H9 (cell line): Measurements from ENCODE around the gene NSRP1. TPM values are rescaled to one million over a fixed set of nuclear protein-coding genes. Genes with fewer than 3 reads are reported as not detected.

ENCODE experiments used
- DNase-seq: peaks from one replicate; pipeline ENCODE4 v3.0.0-alpha.2; 2017
- H2AFZ ChIP-seq: one replicate; pipeline ENCODE4 v1.6.1; 2013; ENCODE audit warnings: mild to moderate bottlenecking, low read length, control low read depth, moderate library complexity
- H2AK5ac ChIP-seq: 2 replicates; pipeline ENCODE4 v1.6.1; 2013; ENCODE audit warnings: low read length, control low read depth, mixed read lengths; ENCODE audit not compliant: insufficient read length
- H2BK120ac ChIP-seq: one replicate; pipeline ENCODE4 v1.6.1; 2013; ENCODE audit warnings: low read depth, mild to moderate bottlenecking, low read length, control low read depth, inconsistent platforms; ENCODE audit not compliant: poor library complexity, severe bottlenecking
- H2BK12ac ChIP-seq: 2 replicates; pipeline ENCODE4 v1.6.1; 2013; ENCODE audit warnings: low read length, control low read depth, mixed read lengths, low read depth; ENCODE audit not compliant: insufficient read length
- H2BK15ac ChIP-seq: 2 replicates; pipeline ENCODE4 v1.6.1; 2013; ENCODE audit warnings: low read depth, low read length, control low read depth
- H2BK20ac ChIP-seq: one replicate; pipeline ENCODE4 v1.6.1; 2013; ENCODE audit warnings: low read depth, mild to moderate bottlenecking, low read length, control low read depth, inconsistent platforms; ENCODE audit not compliant: poor library complexity, severe bottlenecking
- H2BK5ac ChIP-seq: 2 replicates; pipeline ENCODE4 v1.6.1; 2013; ENCODE audit warnings: low read length, control low read depth, mixed read lengths; ENCODE audit not compliant: insufficient read length
- H3K14ac ChIP-seq: 2 replicates; pipeline ENCODE4 v1.6.1; 2013; ENCODE audit warnings: low read length, control low read depth; ENCODE audit not compliant: insufficient read depth
- H3K18ac ChIP-seq: 2 replicates; pipeline ENCODE4 v1.6.1; 2013; ENCODE audit warnings: low read depth, mild to moderate bottlenecking, mixed read lengths, low read length, control low read depth; ENCODE audit not compliant: insufficient read length
- H3K23ac ChIP-seq: 2 replicates; pipeline ENCODE4 v1.6.1; 2013; ENCODE audit warnings: low read length, control low read depth, mixed read lengths, low read depth; ENCODE audit not compliant: insufficient read length
- H3K23me2 ChIP-seq: 2 replicates; pipeline ENCODE4 v1.6.1; 2013; ENCODE audit warnings: low read depth, mild to moderate bottlenecking, mixed read lengths, low read length, control low read depth; ENCODE audit not compliant: insufficient read length, poor library complexity, severe bottlenecking
- H3K27ac ChIP-seq: 2 replicates; pipeline ENCODE4 v1.5.1; 2013; ENCODE audit warnings: low read length, control low read depth, mixed read lengths, low read depth; ENCODE audit not compliant: insufficient read length
- H3K27me3 ChIP-seq: 2 replicates; pipeline ENCODE4 v1.6.1; 2013; ENCODE audit warnings: low read length, control low read depth, inconsistent platforms; ENCODE audit not compliant: insufficient read depth
- H3K4ac ChIP-seq: 2 replicates; pipeline ENCODE4 v1.6.1; 2013; ENCODE audit warnings: low read depth, mild to moderate bottlenecking, control low read depth, inconsistent platforms, low read length, moderate library complexity
- H3K4me1 ChIP-seq: 2 replicates; pipeline ENCODE4 v1.6.1; 2013; ENCODE audit warnings: low read length, control low read depth, inconsistent platforms; ENCODE audit not compliant: insufficient read depth
- H3K4me2 ChIP-seq: 2 replicates; pipeline ENCODE4 v1.6.1; 2013; ENCODE audit warnings: low read length, control low read depth, mixed read lengths; ENCODE audit not compliant: insufficient read length, insufficient read depth
- H3K56ac ChIP-seq: 2 replicates; pipeline ENCODE4 v1.6.1; 2013; ENCODE audit warnings: low read depth, mild to moderate bottlenecking, mixed read lengths, low read length, control low read depth; ENCODE audit not compliant: insufficient read length
- H3K79me1 ChIP-seq: 2 replicates; pipeline ENCODE4 v1.6.1; 2013; ENCODE audit warnings: low read depth, mild to moderate bottlenecking, moderate library complexity, low read length, control low read depth, inconsistent platforms; ENCODE audit not compliant: insufficient read depth, poor library complexity, severe bottlenecking
- H3K79me2 ChIP-seq: 2 replicates; pipeline ENCODE4 v1.6.1; 2013; ENCODE audit warnings: low read length, control low read depth, inconsistent platforms; ENCODE audit not compliant: insufficient read depth
- H3K9ac ChIP-seq: 2 replicates; pipeline ENCODE4 v1.6.1; 2013; ENCODE audit warnings: low read length, control low read depth, mixed read lengths; ENCODE audit not compliant: insufficient read length; ENCODE audit errors: extremely low read depth
- H3K9me3 ChIP-seq: one replicate; pipeline ENCODE4 v1.6.1; 2013; ENCODE audit warnings: low read depth, low read length, inconsistent platforms; ENCODE audit not compliant: control insufficient read depth
- H3T11ph ChIP-seq: one replicate; pipeline ENCODE4 v1.6.1; 2013; ENCODE audit warnings: mild to moderate bottlenecking, low read length, control low read depth, inconsistent platforms
- H4K20me1 ChIP-seq: one replicate; pipeline ENCODE4 v1.6.1; 2013; ENCODE audit not compliant: control insufficient read depth, insufficient read length, insufficient read depth
- H4K5ac ChIP-seq: 2 replicates; pipeline ENCODE4 v1.6.1; 2013; ENCODE audit warnings: low read depth, mild to moderate bottlenecking, mixed read lengths, low read length, control low read depth; ENCODE audit not compliant: insufficient read length
- H4K8ac ChIP-seq: replicated peaks from 2 replicates; pipeline ENCODE4 v1.6.1; 2013; ENCODE audit warnings: low read length, control low read depth, mixed read lengths, low read depth; ENCODE audit not compliant: insufficient read length
- H4K91ac ChIP-seq: 2 replicates; pipeline ENCODE4 v1.6.1; 2013; ENCODE audit warnings: low read depth, mild to moderate bottlenecking, moderate library complexity, mixed read lengths, low read length, control low read depth; ENCODE audit not compliant: insufficient read length
- H3K27ac Mint-ChIP-seq, 3 experiments: 2 replicates in 2 of 3; 3 replicates in 1 of 3; pipeline ENCODE4 v1.8.0; 2020 to 2021; ENCODE audit warnings: mixed read lengths in 3 of 3, mild to moderate bottlenecking in 1 of 3, moderate library complexity in 1 of 3
- H3K27me3 Mint-ChIP-seq: 2 replicates; pipeline ENCODE4 v1.8.0; 2021; ENCODE audit warnings: low read depth, mild to moderate bottlenecking, moderate library complexity, mixed read lengths
- H3K36me3 Mint-ChIP-seq, 3 experiments: 2 replicates in 2 of 3; 3 replicates in 1 of 3; pipeline ENCODE4 v1.8.0; 2020 to 2021; ENCODE audit warnings: low read depth in 3 of 3, mixed read lengths in 3 of 3; ENCODE audit not compliant: insufficient read depth in 1 of 3
- H3K4me1 Mint-ChIP-seq, 2 experiments: 2 replicates each; pipeline ENCODE4 v1.8.0; 2020; ENCODE audit warnings: mixed read lengths in 2 of 2
- H3K4me3 Mint-ChIP-seq, 2 experiments: 2 replicates in 1 of 2; 3 replicates in 1 of 2; pipeline ENCODE4 v1.8.0; 2020 to 2021; ENCODE audit warnings: mild to moderate bottlenecking in 2 of 2, mixed read lengths in 2 of 2, moderate library complexity in 1 of 2
- H3K9me3 Mint-ChIP-seq, 2 experiments: 2 replicates in 1 of 2; 3 replicates in 1 of 2; pipeline ENCODE4 v1.8.0; 2020; ENCODE audit warnings: mild to moderate bottlenecking in 2 of 2, mixed read lengths in 2 of 2, moderate library complexity in 1 of 2
- WGBS: extraction: QIAGEN DNeasy Blood & Tissue Kit; methylation state at CpG from one replicate; pipeline ENCODE4 v1.1.7; 2013; ENCODE audit warnings: missing lambda C conversion rate, low lambda C conversion rate, mixed read lengths; ENCODE audit not compliant: insufficient read length; ENCODE audit errors: extremely low coverage; 5-methylcytosine and 5-hydroxymethylcytosine counted together
- total RNA-seq: library from RNA; stranded (reverse); gene quantifications from 2 replicates; pipeline ENCODE4 v1.2.1, GENCODE V29; 2021
- TF ChIP-seq, protein P1 (sequence below): fragments of 200-600 bp; sonication (generic); conservative IDR thresholded peaks from 3 replicates; pipeline ENCODE4 v1.8.0; 2021; ENCODE audit warnings: antibody characterized with exemption, mild to moderate bottlenecking

NSRP1 gene
- total RNA-seq, 1 experiment from 2014 or later, result 33.3 TPM

DNA sequence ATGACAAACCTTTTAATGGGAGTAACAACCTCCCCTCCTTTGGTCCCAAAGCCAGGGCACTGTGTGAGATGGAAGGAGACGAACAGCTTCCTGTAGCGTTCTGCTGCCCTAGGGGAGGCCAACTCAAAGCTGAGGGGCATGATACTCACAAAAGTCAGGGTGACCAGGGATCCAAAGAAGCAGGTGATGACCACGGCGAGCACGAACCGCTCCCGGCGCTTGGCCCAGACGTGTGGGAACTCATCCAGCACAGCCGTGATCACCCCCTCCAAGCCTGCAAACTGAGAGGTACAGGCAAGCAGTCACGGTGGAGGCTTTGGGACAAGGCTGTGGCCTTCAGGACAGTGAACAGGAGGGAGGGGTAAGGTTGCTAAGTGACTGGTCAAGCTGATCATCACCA, 93.8 kb downstream of the NSRP1 start:
- Histone ChIP-seq H3K14ac (no peak overlapping the region), H3K18ac (no peak overlapping the region), H3K27me3 (no peaks in the 10 kb centered on the region), H4K91ac (no peak overlapping the region), H2AFZ (no peak overlapping the region), H3K9me3 (no peaks in the 10 kb centered on the region), H3T11ph (no peak overlapping the region), H2BK5ac (no peak overlapping the region), H4K5ac (no peak overlapping the region), H3K9ac (no peak overlapping the region), H3K27ac (no peak overlapping the region), H4K20me1 (no peaks in the 10 kb centered on the region), H3K23ac (no peak overlapping the region), H3K4ac (no peak overlapping the region), H3K23me2 (no peaks in the 10 kb centered on the region), H3K4me1 (no peaks in the 10 kb centered on the region), H2BK120ac (no peak overlapping the region), H2BK20ac (no peak overlapping the region), H3K79me2 (no peaks in the 10 kb centered on the region), H2AK5ac (no peak overlapping the region), H3K79me1 (no peaks in the 10 kb centered on the region), H3K56ac (no peak overlapping the region), H3K4me2 (no peak overlapping the region), H2BK15ac (no peak overlapping the region), H2BK12ac (no peak overlapping the region), H4K8ac (no peak overlapping the region)
- peaks cover 0 to 3% of the 10 kb centered on the region in 2 experiments; a peak in 1 of 5 replicates for H3K9me3 Mint-ChIP-seq
- no CpG with 5 or more reads among the region's 11 CpGs for WGBS
- H3K4me3 Mint-ChIP-seq, result no peak overlapping the region
- H3K27me3 Mint-ChIP-seq, result no peaks in the 10 kb centered on the region; the same call in none of the 2 replicates
- TF ChIP-seq, protein P1, sequence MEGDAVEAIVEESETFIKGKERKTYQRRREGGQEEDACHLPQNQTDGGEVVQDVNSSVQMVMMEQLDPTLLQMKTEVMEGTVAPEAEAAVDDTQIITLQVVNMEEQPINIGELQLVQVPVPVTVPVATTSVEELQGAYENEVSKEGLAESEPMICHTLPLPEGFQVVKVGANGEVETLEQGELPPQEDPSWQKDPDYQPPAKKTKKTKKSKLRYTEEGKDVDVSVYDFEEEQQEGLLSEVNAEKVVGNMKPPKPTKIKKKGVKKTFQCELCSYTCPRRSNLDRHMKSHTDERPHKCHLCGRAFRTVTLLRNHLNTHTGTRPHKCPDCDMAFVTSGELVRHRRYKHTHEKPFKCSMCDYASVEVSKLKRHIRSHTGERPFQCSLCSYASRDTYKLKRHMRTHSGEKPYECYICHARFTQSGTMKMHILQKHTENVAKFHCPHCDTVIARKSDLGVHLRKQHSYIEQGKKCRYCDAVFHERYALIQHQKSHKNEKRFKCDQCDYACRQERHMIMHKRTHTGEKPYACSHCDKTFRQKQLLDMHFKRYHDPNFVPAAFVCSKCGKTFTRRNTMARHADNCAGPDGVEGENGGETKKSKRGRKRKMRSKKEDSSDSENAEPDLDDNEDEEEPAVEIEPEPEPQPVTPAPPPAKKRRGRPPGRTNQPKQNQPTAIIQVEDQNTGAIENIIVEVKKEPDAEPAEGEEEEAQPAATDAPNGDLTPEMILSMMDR, result no peak
- no peaks in the 10 kb centered on the region for H3K36me3 Mint-ChIP-seq
- no peaks in the 10 kb centered on the region for H3K4me1 Mint-ChIP-seq
- no peak overlapping the region for H3K27ac Mint-ChIP-seq
- DNase-seq, result peak; percentile 27
